Measurements from ENCODE around the gene NRXN3. TPM values are rescaled to one million over a fixed set of nuclear protein-coding genes. Genes with fewer than 3 reads are reported as not detected.

Gene NRXN3
- total and polyA plus RNA-seq, 4 donors = 0.07 to 1.2 (median 0.23) TPM

DNA sequence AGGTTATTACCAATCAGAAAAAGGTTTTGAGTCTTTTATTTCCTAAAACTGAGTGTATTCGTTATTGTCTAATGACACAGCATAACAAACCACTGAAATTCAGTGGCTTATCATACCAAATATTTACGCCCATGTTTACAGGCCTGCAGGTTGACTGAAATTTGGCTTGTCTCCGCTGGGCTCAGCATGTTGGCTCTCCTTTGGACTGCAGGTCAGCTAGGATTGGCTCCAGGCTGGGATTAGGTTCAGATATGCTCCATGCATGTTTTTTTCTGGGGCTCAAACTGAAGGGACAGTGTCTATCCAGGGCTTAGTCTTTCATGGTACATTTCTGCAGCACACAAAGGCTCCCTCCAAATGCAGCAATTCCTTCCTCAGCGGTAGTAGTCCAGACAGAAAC is 1471.2 kb downstream of the NRXN3 start:
- 69% methylated on average over 4 of the region's 4 CpGs for WGBS
- Histone ChIP-seq H3K4me3 (ENCODE audit: low read depth in 1 of 3, low read length in 3 of 3) (no peak overlapping the region), H3K9ac (ENCODE audit: low read depth in 1 of 2, low read length in 2 of 2) (no peak overlapping the region), H3K4me1 (ENCODE audit: control insufficient read depth in 4 of 4, insufficient read depth in 4 of 4, low read length in 3 of 4) (no peaks in the 10 kb centered on the region), H3K9me3 (ENCODE audit: control insufficient read depth in 4 of 4, low read length in 3 of 4) (no peaks in the 10 kb centered on the region), H3K36me3 (ENCODE audit: control insufficient read depth in 4 of 4, insufficient read depth in 3 of 4, low read depth in 1 of 4, low read length in 3 of 4) (no peaks in the 10 kb centered on the region), H3K27me3 (ENCODE audit: control insufficient read depth in 4 of 4, insufficient read depth in 4 of 4, low read length in 3 of 4) (no peaks in the 10 kb centered on the region), H3K27ac (ENCODE audit: low read depth in 1 of 2, low read length in 2 of 2) (no peak overlapping the region)
- TF ChIP-seq FOXA2 (IDR thresholded peaks at IDR 0.05) (no peak), HNF4A (conservative IDR thresholded peaks at IDR 0.05) (no peak), TAF1 (conservative IDR thresholded peaks at IDR 0.05) (no peak), NR2F2 (IDR thresholded peaks at IDR 0.05) (no peak), HNF4G (IDR thresholded peaks at IDR 0.05) (no peak), YY1 (IDR thresholded peaks at IDR 0.05) (no peak), RAD21 (IDR thresholded peaks at IDR 0.05) (no peak), FOXA1 (IDR thresholded peaks at IDR 0.05) (no peak), SP1 (IDR thresholded peaks at IDR 0.05) (no peak), GABPA (IDR thresholded peaks at IDR 0.05 in 1 of 2, conservative IDR thresholded peaks at IDR 0.05 in 1 of 2) (no peak), EGR1 (IDR thresholded peaks at IDR 0.05; ENCODE audit: low read depth in 2 of 2) (no peak), RXRA (IDR thresholded peaks at IDR 0.05) (no peak), JUND (IDR thresholded peaks at IDR 0.05) (no peak)
- TF ChIP-seq, protein P1, sequence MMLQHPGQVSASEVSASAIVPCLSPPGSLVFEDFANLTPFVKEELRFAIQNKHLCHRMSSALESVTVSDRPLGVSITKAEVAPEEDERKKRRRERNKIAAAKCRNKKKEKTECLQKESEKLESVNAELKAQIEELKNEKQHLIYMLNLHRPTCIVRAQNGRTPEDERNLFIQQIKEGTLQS (IDR thresholded peaks at IDR 0.05) = no peak
- TF ChIP-seq, protein P2, sequence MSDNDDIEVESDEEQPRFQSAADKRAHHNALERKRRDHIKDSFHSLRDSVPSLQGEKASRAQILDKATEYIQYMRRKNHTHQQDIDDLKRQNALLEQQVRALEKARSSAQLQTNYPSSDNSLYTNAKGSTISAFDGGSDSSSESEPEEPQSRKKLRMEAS (IDR thresholded peaks at IDR 0.05) = no peak
- TF ChIP-seq, protein P3, sequence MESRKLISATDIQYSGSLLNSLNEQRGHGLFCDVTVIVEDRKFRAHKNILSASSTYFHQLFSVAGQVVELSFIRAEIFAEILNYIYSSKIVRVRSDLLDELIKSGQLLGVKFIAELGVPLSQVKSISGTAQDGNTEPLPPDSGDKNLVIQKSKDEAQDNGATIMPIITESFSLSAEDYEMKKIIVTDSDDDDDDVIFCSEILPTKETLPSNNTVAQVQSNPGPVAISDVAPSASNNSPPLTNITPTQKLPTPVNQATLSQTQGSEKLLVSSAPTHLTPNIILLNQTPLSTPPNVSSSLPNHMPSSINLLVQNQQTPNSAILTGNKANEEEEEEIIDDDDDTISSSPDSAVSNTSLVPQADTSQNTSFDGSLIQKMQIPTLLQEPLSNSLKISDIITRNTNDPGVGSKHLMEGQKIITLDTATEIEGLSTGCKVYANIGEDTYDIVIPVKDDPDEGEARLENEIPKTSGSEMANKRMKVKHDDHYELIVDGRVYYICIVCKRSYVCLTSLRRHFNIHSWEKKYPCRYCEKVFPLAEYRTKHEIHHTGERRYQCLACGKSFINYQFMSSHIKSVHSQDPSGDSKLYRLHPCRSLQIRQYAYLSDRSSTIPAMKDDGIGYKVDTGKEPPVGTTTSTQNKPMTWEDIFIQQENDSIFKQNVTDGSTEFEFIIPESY (IDR thresholded peaks at IDR 0.05) = no peak
- TF ChIP-seq, protein P4, sequence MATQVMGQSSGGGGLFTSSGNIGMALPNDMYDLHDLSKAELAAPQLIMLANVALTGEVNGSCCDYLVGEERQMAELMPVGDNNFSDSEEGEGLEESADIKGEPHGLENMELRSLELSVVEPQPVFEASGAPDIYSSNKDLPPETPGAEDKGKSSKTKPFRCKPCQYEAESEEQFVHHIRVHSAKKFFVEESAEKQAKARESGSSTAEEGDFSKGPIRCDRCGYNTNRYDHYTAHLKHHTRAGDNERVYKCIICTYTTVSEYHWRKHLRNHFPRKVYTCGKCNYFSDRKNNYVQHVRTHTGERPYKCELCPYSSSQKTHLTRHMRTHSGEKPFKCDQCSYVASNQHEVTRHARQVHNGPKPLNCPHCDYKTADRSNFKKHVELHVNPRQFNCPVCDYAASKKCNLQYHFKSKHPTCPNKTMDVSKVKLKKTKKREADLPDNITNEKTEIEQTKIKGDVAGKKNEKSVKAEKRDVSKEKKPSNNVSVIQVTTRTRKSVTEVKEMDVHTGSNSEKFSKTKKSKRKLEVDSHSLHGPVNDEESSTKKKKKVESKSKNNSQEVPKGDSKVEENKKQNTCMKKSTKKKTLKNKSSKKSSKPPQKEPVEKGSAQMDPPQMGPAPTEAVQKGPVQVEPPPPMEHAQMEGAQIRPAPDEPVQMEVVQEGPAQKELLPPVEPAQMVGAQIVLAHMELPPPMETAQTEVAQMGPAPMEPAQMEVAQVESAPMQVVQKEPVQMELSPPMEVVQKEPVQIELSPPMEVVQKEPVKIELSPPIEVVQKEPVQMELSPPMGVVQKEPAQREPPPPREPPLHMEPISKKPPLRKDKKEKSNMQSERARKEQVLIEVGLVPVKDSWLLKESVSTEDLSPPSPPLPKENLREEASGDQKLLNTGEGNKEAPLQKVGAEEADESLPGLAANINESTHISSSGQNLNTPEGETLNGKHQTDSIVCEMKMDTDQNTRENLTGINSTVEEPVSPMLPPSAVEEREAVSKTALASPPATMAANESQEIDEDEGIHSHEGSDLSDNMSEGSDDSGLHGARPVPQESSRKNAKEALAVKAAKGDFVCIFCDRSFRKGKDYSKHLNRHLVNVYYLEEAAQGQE (IDR thresholded peaks at IDR 0.05) = no peak
- TF ChIP-seq, protein P5, sequence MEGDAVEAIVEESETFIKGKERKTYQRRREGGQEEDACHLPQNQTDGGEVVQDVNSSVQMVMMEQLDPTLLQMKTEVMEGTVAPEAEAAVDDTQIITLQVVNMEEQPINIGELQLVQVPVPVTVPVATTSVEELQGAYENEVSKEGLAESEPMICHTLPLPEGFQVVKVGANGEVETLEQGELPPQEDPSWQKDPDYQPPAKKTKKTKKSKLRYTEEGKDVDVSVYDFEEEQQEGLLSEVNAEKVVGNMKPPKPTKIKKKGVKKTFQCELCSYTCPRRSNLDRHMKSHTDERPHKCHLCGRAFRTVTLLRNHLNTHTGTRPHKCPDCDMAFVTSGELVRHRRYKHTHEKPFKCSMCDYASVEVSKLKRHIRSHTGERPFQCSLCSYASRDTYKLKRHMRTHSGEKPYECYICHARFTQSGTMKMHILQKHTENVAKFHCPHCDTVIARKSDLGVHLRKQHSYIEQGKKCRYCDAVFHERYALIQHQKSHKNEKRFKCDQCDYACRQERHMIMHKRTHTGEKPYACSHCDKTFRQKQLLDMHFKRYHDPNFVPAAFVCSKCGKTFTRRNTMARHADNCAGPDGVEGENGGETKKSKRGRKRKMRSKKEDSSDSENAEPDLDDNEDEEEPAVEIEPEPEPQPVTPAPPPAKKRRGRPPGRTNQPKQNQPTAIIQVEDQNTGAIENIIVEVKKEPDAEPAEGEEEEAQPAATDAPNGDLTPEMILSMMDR (IDR thresholded peaks at IDR 0.05; ENCODE audit: low read depth, low read length, missing input control) = no peak
- no peak for DNase-seq (ENCODE audit: low spot score)
